Tibial nerve (tissue), 4 donors: ENCODE results near the gene TNFAIP6.

Experiments
- EP300 ChIP-seq, 2 donors: sonication (generic); formaldehyde crosslinking; IDR thresholded peaks; one replicate each; pipeline ENCODE4 v1.6.1; 2017; ENCODE audit warnings: antibody characterized with exemption in 2 of 2, mild to moderate bottlenecking in 1 of 2
- TF ChIP-seq, protein P1 (sequence below), 5 experiments: fragments of 200-600 bp in 3 of 5; fragments of 450-650 bp in 2 of 5; sonication (generic) in 3 of 5; IDR thresholded peaks; one replicate each; pipeline ENCODE4 v1.5.1; 2016 to 2019; ENCODE audit warnings: antibody characterized with exemption in 5 of 5, mild to moderate bottlenecking in 3 of 5, moderate library complexity in 2 of 5

DNA sequence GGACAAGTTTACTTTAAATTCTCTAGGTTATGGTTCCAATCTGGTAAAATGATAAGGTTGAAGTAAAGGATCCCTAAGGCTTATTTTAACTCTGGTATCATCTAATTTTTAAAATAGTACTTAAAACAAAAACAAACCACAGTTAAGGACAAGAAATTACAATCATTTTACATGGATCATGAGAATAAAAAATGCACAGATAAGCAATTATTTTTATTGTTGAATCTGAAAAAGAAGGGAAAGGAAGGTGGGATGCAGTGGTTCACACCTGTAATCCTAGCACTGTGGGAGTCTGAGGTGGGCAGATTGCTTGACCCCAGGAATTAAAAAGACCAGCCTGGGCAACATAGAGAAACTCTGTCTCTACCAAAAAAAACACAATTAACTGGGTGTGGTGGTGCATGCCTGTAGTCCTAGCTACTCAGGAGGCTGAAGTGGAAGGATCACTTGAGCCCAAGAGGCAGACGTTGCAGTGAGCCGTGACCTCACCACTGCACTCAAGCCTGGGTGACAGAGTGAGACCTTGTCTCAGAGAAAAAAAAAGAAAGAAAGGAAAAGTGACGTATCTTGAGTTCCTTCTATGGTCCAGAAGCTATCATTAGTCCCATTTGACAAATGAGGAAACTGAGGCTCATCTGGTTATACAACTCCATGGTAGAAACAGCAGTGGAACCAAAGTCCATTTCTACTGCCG lies 2.5 kb downstream of the TNFAIP6 start:
- TF ChIP-seq, protein P1, sequence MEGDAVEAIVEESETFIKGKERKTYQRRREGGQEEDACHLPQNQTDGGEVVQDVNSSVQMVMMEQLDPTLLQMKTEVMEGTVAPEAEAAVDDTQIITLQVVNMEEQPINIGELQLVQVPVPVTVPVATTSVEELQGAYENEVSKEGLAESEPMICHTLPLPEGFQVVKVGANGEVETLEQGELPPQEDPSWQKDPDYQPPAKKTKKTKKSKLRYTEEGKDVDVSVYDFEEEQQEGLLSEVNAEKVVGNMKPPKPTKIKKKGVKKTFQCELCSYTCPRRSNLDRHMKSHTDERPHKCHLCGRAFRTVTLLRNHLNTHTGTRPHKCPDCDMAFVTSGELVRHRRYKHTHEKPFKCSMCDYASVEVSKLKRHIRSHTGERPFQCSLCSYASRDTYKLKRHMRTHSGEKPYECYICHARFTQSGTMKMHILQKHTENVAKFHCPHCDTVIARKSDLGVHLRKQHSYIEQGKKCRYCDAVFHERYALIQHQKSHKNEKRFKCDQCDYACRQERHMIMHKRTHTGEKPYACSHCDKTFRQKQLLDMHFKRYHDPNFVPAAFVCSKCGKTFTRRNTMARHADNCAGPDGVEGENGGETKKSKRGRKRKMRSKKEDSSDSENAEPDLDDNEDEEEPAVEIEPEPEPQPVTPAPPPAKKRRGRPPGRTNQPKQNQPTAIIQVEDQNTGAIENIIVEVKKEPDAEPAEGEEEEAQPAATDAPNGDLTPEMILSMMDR (IDR thresholded peaks at IDR 0.05) = no peak
- no peak for TF ChIP-seq EP300 (IDR thresholded peaks at IDR 0.05)
